GM19463 (cell line): Measurements from ENCODE around the gene SSUH2.
"Not testable (repeated sequence)": the region's sequence is repeated elsewhere in the genome, so short reads cannot be mapped to it uniquely, and the experiment has no call there.

Experiments used
- ATAC-seq: cut with Tn5 transposase; IDR thresholded peaks from one replicate; pipeline ENCODE4 v1.9.1; 2021; ENCODE audit warnings: mild to moderate bottlenecking, moderate library complexity; ENCODE audit not compliant: unreplicated experiment

The SSUH2 gene, protein sequence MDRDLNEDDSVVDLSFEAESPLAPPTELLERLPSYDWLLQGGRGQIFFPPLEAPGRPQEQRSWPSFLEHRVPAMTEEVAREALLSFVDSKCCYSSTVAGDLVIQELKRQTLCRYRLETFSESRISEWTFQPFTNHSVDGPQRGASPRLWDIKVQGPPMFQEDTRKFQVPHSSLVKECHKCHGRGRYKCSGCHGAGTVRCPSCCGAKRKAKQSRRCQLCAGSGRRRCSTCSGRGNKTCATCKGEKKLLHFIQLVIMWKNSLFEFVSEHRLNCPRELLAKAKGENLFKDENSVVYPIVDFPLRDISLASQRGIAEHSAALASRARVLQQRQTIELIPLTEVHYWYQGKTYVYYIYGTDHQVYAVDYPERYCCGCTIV

DNA sequence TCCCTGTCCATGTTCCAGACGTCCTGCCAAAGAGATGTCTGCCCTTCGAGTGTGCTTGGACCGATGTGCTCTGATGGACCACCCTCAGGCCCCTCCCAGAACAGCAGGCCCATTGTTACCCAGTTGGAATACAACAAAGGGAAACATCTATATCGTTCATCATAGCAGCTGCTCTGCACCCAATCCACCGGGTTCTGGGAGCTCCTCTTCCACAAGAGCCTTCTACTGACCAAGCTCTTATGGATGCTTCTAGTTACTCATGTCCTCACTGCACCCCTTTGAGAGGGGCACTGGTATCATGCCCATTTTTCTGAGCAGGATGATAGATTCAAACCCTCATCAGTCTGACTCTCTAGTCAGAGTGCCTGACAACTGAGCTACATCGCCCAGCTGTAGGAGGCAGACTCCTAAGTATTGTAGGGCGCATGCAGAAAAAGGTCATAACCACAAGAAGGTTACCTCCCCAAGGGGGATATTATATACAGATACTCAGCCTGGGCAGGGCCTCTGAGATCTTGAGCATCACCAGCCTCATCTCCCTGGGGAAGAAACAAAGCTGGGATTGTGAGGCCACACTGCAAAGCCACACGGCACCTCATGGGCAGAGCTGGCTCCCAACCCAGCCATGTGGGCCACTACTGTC, at the start of gene SSUH2:
Gene SSUH2, minus strand, starts transcription at position 51 of the 643 bp plus-strand sequence. Its CDS starts 40 bp downstream, at position 11.
- ATAC-seq: no peak

DNA sequence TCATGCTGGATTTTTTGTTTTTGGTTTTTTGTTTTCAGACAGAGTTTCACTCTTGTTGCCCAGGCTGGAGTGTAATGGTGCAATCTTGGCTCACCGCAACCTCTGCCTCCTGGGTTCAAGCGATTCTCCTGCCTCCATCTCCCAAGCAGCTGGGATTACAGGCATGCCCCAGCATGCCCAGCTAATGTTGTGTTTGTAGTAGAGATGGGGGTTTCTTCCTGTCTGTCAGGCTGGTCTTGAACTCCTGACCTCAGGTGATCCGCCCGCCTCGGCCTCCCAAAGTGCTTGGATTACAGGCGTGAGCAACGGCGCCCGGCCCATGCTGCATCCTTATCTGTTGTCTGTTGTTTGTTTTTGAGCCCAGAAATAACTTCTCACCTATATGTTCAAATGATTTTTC, 46.7 kb upstream of the SSUH2 start:
- ATAC-seq: not testable (repeated sequence)

DNA sequence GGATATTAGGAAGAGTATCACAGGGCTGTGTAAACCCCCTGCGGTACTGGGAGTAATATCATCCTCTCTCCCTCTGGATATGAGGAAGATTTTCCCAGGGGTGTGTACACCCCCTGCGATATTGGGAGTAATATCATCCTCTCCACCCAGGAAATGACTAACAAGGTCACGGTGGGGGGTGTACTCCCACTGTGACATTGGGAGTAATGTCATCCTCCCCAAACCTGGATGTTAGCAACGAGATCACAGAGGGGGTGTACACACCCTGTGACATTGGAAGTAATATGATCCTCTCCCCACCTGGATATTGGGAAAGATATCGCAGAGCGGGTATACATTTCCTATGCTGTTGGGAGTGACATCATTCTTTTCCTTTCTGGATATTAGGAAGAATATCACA, 40.4 kb upstream of the SSUH2 start:
- ATAC-seq: not testable (repeated sequence)

DNA sequence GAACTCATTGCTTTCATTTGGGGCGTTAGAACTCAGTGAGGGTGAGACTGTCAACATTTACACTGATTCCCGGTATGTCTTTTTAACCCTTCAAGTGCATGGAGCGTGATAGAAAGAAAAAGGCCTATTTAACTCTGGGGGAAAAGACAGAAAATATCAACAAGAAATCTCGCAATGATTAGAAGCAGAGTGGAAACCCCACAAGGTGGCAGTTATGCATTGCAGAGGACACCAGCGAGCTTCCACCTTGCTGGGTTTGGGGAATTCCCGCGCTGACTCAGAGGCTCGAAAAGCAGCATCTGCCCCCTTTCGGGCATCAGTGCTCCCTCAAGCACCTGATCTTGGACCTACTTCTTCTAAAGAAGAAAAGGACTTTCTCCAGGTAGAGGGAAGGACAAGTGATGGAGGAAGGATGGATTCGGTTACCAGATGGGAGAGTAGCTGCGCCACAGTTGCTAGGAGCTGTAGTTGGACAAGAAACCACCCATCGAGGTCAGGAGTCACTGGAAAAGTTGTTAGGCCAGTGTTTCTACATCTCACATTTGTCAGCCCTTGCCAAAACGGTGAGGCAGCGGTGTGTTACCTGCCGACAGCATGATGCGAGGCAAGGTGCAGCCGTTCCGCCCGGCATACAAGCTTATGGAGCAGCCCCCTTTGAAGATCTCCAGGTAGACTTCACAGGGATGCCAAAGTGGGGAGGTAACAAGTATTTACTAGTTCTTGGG, 38.4 kb upstream of the SSUH2 start:
- not testable (repeated sequence) for ATAC-seq

DNA sequence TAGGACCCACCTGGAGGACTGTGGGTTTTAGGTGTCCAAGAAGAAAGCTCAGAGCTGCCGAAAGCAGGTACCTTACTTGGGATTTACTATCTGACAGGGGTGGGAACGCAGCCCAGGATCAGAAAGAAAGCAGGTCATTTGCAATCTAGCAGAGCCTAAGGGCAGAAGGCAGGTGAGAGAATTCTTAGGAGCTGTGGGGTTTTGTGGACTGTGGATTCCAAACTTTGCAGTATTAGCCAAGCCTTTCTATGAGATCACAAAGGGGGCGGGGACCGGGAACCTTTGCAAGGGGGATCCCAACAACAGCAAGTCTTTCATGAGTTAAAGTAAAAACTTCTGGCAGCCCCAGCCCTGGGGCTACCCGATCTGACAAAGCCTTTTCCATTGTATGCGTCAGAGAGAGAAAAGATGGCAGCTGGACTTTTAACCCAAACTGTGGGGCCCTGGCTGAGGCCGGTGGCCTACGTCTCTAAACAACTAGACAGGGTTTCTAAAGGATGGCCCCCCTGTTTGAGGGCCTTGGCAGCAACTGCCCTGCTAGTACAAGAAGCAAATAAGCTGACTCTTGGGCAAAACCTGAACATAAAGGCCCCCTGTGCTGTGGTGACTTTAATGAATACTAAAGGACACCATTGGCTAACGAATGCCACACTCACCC, 37.4 kb upstream of the SSUH2 start:
- ATAC-seq: not testable (repeated sequence)

DNA sequence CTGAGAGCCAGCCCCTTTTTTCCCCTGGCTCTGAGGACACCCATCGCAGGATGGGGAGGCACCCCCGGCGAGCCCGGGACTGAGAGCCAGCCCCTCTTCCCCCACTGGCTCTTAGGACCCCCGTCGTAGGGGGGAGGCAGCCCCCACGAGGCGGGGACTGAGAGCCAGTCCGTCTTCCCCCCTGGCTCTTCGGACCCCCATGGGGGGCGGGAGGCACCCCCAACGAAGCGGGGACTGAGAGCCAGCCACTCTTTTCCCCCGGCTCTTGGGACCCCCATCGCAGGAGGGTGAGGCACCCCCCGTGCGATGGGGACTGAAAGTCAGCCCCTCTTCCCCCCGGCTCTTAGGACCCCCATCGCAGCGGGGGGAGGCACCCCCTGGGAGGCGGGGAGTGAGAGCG, 36.8 kb upstream of the SSUH2 start:
- no peak for ATAC-seq

DNA sequence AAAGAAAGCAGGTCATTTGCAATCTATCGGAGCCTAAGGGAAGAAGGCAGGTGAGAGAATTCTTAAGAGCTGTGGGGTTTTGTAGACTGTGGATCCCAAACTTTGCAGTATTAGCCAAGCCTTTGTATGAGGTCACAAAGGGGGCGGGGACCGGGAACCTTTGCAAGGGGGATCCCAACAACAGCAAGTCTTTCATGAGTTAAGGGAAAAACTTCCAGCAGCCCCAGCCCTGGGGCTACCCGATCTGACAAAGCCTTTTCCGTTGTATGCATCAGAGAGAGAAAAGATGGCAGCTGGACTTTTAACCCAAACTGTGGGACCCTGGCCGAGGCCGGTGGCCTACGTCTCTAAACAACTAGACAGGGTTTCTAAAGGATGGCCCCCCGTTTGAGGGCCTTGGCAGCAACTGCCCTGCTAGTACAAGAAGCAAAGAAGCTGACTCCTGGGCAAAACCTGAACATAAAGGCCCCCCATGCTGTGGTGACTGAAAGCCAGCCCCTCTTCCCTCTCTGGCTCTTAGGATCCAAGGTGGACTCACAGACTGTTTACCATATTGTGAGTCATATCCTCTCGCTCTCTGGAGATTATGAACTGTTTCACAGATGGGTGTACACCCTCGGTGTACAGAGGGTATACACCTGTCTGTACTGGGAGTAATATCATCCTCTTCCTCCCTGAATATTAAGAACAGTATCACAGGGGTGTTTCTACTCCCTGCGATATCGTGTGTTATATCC, 35.4 kb upstream of the SSUH2 start:
- not testable (repeated sequence) for ATAC-seq

DNA sequence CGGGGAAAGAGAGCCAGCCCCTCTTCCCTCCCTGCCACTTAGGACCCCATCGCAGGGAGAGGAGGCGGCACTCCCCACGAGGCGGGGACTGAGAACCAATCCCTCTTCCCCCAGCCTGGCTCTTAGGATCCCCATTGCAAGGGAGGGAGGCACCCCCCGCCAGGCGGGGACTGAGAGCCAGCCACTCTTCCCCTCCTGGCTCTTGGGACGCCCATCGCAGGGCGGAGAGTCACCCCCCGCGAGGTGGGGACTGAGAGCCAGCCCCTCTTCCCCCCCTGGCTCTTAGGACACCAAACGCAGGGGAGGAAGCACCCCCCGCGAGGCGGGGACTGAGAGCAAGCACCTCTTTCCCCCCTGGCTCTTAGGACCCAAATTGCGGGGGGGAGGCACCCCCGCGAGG, 34.2 kb upstream of the SSUH2 start:
- no peak for ATAC-seq

DNA sequence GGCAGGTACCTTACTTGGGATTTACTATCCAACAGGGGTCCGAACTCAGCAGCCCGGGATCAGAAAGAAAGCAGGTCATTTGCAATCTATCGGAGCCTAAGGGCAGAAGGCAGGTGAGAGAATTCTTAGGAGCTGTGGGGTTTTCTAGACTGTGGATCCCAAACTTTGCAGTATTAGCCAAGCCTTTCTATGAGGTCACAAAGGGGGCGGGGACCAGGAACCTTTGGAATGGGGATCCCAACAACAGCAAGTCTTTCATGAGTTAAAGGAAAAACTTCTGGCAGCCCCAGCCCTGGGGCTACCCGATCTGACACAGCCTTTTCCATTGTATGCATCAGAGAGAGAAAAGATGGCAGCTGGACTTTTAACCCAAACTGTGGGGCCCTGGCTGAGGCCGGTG, 32.7 kb upstream of the SSUH2 start:
- not testable (repeated sequence) for ATAC-seq

DNA sequence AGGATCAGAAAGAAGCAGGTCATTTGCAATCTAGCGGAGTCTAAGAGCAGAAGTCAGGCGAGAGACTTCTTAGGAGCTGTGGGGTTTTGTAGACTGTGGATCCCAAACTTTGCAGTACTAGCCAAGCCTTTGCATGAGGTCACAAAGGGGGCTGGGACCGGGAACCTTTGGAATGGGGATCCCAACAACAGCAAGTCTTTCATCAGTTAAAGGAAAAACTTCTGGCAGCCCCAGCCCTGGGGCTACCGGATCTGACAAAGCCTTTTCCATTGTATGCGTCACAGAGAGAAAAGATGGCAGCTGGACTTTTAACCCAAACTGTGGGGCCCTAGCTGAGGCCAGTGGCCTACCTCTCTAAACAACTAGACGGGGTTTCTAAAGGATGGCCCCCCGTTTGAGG, 31.0 kb upstream of the SSUH2 start:
- not testable (repeated sequence) for ATAC-seq

DNA sequence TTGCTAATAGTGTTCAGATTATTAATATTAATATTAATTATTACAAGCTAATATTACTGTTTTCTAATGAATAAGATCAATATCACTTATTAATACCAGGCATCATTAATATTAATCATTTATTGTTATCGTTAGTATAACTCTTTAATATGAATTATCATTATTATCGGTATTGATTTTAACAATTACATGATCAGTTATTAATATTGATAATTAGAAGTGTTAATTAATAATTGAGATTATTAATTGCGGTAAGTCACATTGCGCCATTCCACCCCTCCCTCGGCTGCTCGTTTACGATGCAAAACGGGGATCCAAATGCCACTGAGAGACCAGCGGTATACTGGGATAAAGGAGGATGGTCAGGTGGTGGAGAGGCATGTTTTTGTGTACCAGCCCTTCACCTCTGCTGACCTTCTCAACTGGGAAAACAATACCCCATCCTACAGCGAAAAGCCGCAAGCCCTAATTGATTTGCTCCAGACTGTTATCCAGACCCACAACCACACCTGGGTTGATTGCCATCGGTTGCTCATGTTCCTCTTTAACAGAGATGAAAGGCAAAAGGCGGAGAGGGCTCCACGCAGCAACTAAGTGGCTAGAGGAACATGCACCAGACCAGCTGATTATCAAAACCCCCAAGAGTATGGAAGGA, 28.6 kb upstream of the SSUH2 start:
- no peak for ATAC-seq

DNA sequence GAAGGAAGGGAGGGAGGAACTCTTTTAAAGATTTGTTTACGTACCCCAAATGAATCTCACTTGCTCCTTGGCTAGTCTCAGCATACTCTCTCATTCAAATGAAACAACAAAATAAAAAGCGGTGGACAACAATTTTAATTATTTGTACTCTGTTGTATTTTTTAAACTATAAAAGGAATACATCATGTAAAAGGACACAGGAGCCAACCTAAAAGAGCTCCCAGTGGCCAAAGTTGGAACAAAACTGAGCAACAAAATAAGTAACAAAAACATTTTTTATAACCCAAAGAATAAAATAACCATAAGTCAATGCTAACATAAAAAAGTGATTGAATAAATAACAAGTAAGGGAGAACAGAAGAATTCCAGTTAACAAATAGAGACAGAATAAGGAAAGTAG, 24.4 kb upstream of the SSUH2 start:
- no peak for ATAC-seq

DNA sequence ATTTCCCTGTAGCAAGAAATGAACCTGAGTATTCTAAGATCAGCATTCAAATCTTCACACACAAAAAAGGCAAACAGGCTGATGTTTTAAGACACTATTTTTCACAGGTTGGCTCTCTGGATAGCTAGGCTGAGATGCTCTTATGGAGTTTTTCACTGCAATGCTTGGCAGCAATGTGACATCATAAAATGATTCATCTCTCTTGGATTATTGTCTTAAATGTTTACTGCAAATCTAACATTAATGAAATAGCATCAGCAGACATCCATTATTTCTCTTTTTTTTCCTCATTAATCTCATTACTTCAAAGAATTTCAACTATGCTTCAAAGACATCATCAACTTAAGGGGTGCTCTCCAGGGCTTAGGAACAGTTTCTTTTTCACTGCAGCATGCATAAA, 23.6 kb upstream of the SSUH2 start:
- no peak for ATAC-seq

DNA sequence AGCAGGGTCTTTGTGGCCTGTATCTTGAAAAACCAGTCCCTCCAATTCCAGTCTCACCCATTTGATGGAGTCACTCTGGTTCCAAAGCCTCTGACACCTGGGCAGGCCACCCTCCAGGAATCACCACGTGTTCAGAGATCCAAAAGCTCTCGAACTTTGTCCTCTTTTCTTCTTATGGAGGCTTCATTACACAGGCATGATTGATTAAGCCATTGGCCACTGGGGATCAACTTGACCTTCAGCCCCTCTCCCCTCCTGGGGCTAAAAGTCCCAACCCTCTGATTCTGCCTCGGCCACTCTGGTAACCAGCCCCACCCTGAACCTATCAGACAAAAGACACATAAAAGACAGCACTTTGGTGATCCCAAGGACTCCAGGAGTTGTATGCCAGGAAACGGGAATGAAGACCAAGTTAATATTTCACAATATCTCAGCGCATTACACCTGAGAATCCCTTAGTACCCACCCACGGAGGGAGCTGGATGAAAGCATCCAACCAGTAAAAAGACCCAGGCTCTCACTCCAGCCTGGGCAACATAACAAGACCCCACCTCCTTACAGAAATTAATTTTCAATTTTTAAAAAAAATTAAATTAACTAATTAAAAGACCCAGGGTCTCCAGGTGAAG, 23.0 kb upstream of the SSUH2 start:
- no peak for ATAC-seq

DNA sequence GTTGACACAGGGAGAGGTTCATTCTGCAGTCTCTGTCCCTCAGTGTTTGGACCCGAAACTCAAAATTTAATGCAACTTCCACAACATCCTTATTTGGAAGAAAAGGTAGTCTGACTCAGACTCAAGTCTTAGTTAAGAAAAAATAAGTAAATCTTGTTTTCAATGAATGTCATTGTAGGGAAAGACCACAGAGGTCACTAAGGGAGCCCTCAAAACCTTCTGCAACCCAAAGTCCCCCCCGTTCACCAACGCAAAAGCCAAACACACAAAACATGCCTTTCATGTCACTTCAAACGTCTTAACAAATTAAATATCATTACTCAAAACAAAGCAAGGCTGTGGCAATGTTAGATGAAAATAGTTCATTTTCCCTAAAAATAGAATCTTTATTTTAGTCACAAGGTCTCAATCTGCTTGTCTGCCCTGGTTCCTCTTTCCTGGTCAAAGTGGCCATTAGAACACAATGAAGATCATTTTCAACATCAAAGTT, 20.9 kb upstream of the SSUH2 start:
- ATAC-seq: peak; percentile 72

DNA sequence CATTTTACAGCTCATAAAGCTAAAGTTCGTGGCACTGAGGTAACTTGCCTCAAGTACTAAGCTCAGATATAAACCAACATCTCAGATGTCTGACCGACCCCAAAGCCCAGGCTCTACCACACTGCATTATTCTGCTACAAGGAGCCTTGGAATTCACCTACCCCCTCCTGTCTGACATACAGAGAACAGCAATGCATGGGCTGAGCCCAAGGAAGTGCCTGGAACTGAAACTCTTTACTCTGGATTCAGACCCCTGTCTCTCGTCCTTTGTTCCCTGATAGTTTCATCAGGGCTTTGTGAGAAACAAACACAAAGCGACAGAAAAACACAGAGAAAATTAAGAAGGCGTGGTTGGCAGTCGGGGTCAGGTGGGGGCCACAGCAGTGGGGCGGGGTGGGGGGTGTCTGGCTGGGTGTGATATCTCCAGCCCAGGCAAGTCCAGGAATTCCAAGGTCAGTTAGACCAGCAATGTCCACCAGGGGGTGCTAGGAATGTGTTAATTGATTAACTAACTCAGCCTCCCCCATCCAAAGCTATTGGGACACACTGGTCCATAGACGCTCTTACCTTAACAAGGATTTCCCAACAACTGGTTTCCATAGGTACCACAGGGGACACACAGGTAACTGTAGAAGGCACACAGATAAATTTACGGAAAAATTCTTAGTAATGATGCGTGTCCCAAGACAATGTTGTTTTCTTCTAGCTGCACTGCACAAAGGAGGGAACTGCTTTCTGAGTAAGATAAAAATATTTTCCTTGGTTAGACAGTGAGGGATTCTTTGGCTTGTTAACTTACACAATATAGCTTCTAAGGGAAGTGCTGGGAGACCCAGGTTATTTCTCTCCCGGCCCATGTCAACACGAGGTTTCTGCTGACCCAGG, 18.8 kb upstream of the SSUH2 start:
- ATAC-seq: no peak

DNA sequence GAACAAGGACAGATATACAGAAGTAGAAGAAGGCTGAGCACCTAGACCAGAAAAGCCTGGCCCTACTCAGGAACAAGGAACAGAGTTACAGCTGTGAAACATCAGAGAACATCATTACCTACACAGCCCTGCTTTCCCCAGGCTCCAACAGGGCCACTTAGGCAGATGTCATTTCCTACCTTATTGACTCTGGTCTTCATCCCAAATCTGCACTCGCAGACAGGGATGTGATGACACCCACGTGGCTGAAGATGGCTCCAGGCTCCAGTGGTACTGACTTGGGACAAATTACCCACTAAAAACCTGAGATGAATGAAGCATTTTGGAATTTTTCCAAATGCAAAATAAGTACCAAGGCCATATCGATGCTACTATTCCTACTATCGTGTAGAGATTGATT, 18.0 kb upstream of the SSUH2 start:
- no peak for ATAC-seq
